GM18873 (cell line): ENCODE measurements around the gene STARD10.
"Not testable (repeated sequence)": the region's sequence is repeated elsewhere in the genome, so short reads cannot be mapped to it uniquely, and the experiment has no call there.

Source experiments
- ATAC-seq: cut with Tn5 transposase; IDR thresholded peaks from one replicate; pipeline ENCODE4 v1.9.1; 2021; ENCODE audit warnings: mild to moderate bottlenecking, moderate library complexity, moderate number of reproducible peaks; ENCODE audit not compliant: unreplicated experiment, low FRiP score

Gene STARD10, protein sequence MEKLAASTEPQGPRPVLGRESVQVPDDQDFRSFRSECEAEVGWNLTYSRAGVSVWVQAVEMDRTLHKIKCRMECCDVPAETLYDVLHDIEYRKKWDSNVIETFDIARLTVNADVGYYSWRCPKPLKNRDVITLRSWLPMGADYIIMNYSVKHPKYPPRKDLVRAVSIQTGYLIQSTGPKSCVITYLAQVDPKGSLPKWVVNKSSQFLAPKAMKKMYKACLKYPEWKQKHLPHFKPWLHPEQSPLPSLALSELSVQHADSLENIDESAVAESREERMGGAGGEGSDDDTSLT

DNA sequence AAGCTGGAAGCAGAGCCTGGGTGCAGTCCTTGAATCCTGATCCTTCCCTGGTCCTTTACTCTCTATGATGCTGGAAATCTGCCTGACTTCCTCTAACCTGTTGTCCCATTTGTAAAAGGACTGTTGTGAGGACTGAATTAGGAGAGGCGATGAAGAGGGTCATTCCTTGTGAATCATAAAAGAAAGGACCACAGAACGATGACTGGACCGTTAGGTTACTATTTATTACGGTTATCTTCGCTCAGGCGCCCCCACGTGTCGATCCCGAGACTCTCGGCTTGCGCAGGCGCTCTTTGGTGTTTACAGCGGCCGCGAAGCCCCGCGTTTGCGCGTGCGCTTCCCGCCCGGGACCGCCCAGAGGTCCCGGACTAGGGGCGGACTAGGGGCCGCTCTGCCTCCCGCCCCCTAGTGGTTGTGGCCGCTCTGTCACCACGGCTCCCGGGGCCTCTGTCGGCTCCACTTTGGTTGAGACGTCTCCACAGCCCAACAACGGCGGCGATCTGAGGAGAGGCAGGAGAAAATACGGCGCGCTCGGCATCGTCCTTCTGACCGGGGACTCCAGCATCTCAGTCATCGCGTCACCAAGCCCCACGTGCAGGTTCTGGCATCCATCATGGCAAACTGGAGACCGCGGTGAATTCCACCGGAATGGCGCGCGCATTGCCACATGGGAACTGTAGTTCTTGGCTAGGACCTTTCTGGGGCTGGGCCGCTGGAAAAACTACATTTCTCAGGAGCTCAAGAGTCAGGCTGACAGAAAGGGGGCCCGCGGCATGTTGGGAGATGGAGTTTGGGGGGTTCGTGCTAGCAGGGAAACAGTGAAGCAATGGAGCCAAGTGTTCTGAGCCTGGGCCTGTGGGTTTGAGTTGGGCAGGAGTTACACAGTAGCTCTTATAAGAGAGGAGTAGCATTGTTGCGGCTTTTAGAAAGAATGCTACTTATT is at the start of gene STARD10:
Gene STARD10, minus strand, starts transcription at position 623 of the 943 bp plus-strand sequence. CDS start 12,866 bp downstream, outside the sequence.
- peak; percentile 72 for ATAC-seq

DNA sequence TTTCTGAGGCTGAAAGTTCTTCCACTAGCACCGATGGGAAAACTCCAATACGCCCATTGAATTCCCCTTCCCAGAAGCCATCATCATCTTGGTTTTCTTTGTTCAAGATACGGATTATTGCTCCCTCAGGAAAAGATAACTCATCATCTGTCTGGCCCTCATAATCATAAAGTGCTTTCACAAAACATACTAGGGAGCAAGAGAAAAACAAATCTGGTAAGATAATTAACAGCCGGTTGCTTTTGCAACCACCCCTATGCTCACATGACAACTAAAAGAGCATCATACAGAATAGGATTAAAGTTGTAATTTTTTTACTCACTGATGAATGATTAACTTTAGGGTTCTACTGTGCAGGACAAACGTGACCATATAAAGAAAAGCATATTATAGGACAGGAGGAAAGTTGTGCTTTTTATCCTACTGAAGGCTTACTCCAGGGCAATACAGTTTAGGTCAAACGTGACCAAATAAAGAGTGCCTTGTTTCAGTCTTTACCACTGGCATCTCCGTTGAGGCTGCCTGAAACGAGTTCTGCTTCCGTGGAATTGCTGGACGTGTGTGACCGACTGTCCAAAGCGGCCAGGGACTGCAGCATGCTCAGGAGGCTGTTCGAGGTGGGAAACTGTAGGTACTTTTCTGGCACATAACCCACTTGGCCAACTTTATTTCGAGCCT is 48.9 kb upstream of the STARD10 start:
- ATAC-seq: no peak

DNA sequence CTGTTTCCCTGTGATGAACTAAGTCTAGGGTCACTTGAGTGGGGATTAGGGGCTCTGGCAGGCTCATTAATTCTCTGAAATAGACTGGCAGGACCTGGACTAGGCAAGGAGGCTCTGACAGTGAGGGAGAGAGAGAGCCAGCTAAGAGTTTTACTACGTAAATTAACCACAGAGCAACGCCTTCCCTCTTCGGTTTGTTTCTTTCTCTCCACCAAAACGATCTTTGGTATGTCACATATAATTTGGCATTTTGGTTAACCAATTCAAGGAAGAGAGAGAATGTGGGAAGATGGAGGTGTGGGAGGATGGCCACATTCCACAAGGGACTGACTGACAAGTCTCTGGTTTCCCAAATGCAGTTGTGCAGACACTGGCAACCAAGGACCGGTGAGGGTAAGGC is 48.3 kb upstream of the STARD10 start:
- ATAC-seq: no peak

DNA sequence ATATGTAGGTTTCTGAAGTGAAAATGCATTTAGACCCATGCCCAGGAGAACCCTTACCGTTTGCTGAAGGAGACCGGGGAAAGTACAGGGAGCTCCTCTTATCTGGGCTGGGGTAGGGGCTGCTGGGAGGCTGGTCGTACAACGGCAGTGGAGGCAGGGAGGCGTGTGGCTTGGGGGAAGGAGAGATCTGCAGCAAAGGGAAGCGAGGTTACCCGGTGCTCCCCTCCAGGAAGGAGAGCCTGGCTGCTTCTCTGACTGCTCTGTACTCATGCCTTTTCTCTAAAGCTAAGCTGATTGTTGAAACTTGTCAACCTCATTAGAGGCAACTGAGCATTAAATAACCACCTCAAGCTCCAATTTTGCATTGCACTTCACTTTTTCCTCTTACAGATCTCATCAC is 47.5 kb upstream of the STARD10 start:
- ATAC-seq: no peak

DNA sequence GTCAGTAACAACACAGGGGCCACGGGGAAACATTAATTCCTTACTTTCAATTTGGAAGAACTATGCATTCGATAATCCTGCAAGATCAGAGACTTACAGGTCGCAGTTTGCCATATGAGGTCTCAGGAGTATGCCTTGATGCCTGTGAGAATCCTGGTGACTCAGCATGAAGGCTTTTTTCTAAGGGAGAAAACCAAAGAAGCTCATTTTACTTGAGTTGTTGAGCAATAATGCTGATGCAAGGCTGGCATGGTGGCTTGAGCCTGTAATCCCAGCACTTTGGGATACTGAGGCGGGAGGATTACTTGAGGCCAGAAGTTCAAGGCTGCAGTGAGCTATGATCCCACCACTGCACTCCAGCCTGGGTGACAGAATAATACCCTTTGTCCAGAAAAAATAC is 46.9 kb upstream of the STARD10 start:
- ATAC-seq: no peak

DNA sequence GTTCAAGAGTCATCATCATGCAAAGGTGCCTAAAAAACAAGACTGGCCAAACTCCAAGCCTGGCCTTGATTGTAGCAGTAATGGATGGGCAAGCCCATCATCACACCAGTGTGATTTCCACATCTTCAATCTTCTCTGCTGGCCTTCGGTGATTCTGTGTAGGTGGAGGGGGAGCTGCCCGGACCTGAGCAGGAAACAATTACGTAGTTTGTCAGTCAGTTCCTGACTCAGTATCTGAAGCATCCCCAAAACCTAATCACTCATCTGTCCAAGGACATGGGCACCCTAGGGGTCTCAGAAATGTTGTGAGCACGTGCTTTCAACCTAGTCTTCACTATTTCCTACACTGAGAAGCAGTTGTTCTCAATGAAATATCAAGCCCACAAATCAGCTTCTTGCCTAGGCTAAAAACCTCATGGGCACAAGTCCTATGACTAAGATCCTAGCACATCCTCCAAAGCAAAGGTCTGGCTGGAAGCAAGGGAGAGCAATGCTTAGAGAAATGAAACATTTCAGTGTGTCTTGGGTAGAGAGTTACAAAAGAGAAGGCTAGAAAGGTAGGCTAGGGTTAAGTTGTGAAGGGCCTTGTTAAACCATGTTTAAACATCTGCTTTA is 45.0 kb upstream of the STARD10 start:
- no peak for ATAC-seq

DNA sequence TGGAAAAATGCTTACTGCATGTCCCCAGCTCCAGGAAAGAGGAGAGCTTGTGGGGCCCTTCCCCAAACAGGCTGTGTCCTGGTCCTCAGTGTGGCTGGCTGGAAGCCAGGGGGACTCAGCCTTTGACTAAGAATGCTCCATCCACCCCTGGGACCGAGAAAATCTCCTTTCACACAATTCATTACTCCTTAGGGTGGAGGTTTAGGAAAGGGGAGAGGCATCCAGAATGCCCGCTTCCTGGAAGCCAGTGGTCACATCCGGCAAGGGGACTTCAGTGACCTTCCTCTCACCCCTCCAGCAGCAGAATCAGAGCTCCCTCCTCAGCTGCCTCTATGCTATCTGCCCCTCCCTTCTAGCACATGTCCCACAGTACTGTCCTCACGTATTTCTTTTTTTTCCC is 42.3 kb upstream of the STARD10 start:
- ATAC-seq: no peak

DNA sequence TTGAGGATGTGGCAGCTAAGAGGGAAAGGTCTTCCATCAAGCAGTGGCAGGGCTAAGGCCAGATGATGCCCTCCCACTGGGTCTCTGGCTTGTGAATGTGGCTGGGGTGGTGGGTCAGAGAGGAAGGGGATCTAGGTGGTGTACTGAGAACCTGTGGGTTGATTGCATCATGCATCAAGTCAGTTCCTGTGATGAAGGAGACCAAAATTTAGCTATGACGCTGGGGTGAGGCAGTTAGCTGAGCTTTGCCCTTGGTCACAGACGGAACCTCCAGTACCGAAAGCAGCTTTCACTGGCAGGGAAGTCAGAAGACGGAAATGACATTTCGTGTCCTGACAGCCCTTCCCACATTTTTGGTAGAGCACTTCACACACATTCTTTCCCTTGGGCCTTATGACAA is 41.1 kb upstream of the STARD10 start:
- ATAC-seq: no peak

DNA sequence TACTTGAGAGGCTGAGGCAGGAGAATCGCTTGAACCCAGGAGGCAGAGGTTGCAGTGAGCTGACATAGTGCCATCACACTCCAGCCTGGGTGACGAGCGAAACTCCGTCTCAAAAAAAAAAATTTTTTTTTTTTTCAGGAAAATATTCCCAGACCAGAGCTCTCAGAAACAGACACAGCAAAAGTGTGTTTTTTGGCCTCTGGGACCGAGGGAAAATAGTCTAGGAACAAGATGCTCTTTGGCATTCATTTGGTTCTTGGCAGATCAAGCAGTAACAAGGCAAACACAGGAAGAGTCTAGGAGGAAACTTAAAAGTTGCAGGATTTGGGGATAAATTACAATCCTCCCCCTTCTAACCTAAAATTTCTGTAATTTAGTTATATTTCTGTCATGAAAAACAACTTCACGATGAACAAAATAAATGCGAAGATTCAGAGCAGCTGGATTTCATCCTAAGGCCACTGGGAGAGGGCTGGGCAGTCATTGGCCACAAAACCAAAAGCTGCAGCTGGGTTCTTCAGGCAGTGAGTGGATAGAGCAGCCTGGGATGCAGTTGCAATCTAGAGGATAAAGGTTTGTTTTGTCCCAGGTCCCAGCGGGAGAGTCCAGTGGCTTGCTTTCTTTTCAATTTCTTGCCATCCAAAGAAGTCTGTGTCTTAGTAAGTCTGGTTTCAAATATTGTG is 40.1 kb upstream of the STARD10 start:
- no peak for ATAC-seq

DNA sequence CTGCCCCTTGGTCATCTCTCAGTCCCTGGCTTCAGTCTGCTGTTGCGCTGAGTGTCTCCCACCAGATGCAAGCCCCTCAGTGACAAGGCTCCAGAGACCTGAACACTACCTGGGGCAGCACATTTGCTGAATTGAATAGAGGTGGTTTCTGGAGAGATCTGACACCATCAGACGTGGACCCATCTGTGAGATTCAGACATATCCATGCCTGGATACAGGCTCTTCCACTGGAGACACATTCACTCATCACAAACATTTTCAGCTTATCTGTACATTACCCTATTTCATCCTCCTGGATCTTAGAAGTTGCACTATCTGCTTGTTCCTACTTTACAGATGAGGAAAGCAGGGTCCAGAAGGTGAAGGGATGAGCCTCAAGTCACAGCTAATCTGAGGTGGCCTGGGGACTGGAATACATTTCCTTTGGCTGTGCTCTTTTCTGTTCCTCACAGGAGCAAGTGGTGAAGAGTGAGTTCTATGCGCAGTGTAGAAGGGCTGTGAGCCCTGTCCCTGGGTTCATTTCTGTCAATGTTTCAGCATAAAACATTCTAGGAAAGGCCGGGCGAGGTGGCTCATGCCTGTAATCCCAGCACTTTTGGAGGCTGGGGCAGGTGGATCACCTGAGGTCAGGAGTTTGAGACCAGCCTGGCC is 39.4 kb upstream of the STARD10 start:
- ATAC-seq: no peak

DNA sequence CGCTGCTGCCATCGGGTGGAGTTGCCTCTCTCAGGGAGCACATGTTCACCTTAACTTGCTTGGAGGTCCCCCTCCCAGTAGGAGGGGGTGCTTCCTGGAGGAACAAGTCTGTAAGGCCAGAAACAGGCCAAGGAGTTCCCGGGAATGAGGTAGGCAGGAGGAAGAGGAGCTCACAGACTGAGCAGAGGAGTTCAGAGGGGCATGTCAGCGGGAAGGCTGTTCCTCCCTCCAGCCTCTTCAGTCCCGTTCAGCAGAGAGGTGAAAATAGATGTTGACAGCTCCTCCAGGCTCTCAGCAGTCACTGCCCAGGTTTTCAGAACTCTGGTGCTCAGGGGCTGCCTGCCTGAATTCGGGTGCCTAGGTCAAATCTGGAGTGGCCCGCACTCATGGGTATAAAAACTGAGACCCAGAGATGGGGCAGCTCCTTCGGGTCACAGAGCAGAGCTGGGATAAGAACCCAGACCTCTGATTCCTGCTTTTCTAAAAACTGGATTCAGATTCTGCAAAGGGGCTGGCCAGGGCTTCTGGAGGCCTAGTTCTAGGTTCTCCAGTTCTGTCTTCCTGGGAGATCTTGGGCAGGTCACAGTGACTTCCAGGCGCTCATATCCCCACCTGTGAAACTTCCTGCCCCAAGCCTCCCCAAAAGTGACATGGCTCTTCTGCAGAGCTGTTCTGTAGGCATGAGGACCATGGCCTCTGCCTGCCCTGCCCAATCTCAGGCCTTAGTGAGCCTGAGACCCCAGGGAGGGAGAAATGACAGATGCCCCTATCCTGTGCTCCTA is 38.6 kb upstream of the STARD10 start:
- no peak for ATAC-seq

DNA sequence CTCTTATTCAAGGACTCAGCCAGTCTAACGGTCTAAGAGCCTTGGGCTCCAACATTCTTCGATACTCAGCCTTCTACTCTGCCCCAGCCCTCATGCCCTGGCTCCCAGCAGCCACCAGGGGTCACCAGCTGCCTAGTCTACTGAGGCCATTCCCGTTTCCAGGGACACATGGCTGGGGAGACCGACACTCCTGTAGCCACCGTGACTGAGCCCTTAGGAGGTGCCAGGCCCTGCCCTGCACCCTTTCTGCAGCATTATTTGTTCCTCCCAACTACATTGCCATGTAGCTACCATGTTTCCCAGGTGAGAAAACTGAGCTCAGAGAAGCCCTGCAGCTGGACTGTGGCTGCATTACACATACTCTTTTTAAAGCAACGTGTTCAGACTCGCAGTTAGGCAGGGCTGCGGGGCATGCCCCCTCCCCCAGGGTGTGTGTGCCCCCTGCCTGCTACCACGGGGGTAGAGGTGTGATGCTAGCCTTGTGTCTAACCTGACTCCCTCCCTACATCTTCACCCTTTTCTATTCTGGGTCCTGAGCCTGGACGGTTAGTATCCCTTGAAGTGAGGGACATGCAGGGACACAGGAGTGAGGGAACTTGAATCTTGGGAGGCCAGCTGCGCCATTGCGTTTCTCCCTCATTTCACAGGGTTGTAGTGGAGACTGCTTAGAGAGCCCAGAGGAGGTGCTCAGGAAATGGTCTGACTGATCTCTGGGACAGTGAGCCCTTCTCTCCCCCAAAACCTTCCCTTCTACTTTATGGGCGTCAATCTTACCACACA is 37.9 kb upstream of the STARD10 start:
- no peak for ATAC-seq

DNA sequence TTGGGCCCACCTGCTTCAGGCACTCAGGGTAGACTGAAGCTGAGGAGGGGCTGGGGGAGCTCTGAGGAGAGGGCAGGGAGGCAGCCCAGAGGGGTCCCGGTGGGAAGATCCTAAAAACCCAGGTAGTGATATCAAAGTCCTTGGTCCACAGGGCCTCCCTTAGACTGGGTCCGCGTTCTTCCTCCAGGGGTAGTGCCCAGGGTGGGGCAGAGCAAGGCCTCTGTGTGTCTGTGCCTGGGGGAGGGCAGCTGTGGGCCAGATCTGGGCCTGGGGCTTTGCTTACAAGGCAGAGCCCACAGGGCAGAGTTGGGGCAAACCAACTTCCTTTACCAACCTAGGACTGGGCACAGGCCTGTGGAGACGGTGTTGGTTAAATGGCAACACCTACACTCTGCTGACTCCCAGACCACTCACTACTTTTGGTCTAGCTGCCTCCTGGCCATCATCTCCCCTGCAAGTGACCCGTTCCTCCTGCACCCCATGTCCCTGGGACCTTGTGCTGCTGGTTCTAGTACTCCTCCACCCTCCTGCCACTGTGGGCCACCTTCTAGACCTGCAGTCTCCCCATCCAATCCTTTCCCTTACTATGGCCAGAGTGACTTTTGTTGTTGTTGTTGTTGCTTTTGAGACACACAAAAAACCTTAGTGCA is 36.2 kb upstream of the STARD10 start:
- no peak for ATAC-seq

DNA sequence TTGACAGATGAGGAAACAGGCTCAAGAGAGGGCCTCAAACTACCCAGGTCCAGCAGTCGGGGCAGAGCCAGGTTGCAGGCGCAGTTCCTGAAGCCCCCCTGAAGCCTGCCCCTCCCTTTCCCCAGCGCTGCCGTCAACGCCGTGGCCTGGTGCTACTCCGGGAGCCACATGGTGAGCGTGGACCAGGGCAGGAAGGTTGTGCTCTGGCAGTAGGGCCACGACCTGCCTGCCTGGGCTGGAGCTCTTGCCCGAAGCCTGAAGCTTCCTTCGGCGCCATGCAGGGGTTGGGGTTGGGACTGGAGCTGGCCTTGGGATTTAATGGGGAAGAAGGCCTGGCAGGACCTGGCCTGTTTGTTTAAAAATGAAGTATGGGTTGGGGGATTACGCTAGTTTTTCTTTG is 35.3 kb upstream of the STARD10 start:
- no peak for ATAC-seq

DNA sequence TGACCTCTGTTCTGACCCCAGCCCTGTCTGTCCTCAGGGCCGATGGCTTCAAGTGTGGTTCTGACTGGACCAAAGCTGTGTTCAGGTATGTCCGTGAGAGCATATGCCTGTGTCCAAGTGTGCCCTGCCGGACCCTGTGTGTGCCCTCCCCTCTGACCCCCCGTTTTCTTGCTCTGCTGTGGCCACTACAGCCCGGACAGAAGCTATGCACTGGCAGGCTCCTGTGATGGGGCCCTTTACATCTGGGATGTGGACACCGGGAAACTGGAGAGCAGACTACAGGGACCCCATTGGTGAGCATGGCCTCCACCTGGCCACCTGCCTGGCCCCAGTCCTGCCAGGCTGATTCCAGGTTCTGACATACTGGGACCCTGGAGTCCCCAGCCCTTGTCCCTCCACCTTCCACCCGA is 34.9 kb upstream of the STARD10 start:
- ATAC-seq: no peak

DNA sequence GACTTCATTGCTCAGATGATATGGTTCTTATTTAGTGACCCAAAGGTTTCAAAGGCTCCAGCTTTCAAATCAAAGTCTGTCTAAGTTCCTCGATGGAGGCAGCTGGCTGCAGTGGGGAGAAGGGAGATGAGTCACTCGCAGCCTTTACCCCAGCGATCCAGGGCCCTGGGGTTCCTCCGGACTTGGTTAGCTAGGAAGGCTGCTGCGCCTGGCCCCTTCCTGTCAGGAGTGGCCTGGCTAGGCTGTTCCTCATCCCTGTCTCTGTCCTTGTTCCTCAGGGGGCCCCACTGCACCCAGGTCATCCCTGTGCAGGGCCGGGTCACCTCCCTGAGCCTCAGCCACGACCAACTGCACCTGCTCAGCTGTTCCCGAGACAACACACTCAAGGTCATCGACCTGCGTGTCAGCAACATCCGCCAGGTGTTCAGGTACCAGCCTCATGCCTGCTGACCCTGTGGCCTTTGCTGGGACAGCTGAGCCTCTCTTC is 34.3 kb upstream of the STARD10 start:
- no peak for ATAC-seq

DNA sequence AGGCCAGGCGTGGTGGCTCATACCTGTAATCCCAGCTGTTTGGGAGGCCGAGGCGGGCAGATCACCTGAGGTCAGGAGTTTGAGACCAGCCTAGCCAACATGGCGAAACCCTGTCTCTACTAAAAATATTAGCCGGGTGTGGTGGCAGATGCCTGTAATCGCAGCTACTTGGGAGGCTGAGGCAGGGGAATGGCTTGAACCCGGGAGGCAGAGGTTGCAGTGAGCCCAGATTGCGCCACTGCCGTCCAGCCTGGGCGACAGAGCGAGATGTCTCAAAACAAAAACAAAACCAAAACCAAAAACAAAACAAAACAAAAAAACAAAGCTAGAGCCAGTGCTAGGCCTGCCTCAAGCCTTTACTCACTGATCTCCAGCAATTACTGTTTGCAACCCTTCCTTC is 33.8 kb upstream of the STARD10 start:
- ATAC-seq: not testable (repeated sequence)
